ENCODE data around the gene CDAN1. TPM values are rescaled to one million over a fixed set of nuclear protein-coding genes. Genes with fewer than 3 reads are reported as not detected.
A peak's percentile ranks its signal among the peaks of the same experiment; 100 is the strongest.
"Not testable (repeated sequence)": the region's sequence is repeated elsewhere in the genome, so short reads cannot be mapped to it uniquely, and the experiment has no call there.

The CDAN1 gene
- total RNA-seq, 2 experiments from 2014 or later = 14.3 to 17.9 TPM

GRCh38 chr15:42680142-42680482 lies 56.8 kb downstream of the CDAN1 start:
- DNase-seq = peak; percentile 56
- H3K4me1 Mint-ChIP-seq, H3K36me3 Mint-ChIP-seq, H3K4me3 Mint-ChIP-seq, H3K27me3 Mint-ChIP-seq, H3K27ac Mint-ChIP-seq, H3K9me3 Mint-ChIP-seq: not testable (repeated sequence)

- Mint-ChIP-seq H3K4me1 (peaks cover 8% of the 10 kb centered on the region), H3K27me3 (no peaks in the 10 kb centered on the region), H3K4me3 (no peak overlapping the region), H3K27ac (no peak overlapping the region), H3K36me3 (peaks cover 4% of the 10 kb centered on the region), H3K9me3 (no peaks in the 10 kb centered on the region)
- DNase-seq = no peak
These were observed 57.4 kb downstream of the CDAN1 start for GRCh38 chr15:42679285-42680141.

- Mint-ChIP-seq H3K4me1 (peaks cover 5% of the 10 kb centered on the region), H3K9me3 (no peaks in the 10 kb centered on the region), H3K4me3 (no peak overlapping the region), H3K27ac (no peak overlapping the region), H3K27me3 (no peaks in the 10 kb centered on the region), H3K36me3 (no peaks in the 10 kb centered on the region)
- DNase-seq = no peak
These were observed 61.9 kb downstream of the CDAN1 start for GRCh38 chr15:42675021-42675420.

- H3K27ac Mint-ChIP-seq = no peak overlapping the region
- no peaks in the 10 kb centered on the region for H3K36me3 Mint-ChIP-seq
- H3K4me1 Mint-ChIP-seq = peaks cover 2% of the 10 kb centered on the region
These were observed 62.5 kb downstream of the CDAN1 start for GRCh38 chr15:42674472-42674871.

More at GRCh38 chr15:42674472-42674871, 62.5 kb downstream of the CDAN1 start:
- Mint-ChIP-seq H3K27me3 (no peaks in the 10 kb centered on the region), H3K4me3 (no peak overlapping the region), H3K9me3 (no peaks in the 10 kb centered on the region)
- no peak for DNase-seq

Other genes with a start within 250 kb of the CDAN1 start
- 10 to 100 TPM; 53.1 to 55.8 TPM for gene ZNF106, start 246.0 kb downstream of the CDAN1 start, total RNA-seq
- gene SNAP23, start 241.5 kb downstream of the CDAN1 start, total RNA-seq = 10 to 100 TPM; 37.6 to 42.3 TPM
- gene LRRC57, start 188.3 kb downstream of the CDAN1 start, total RNA-seq = 10 to 100 TPM; 17.0 to 19.1 TPM
- gene HAUS2, start 188.3 kb downstream of the CDAN1 start, total RNA-seq = 10 to 100 TPM; 54.0 to 55.1 TPM
- 1 to 10 TPM; 4.2 to 4.4 TPM for gene STARD9, start 161.5 kb downstream of the CDAN1 start, total RNA-seq
- 1 to 10 TPM; 6.9 to 7.9 TPM for gene TTBK2, start 183.7 kb upstream of the CDAN1 start, total RNA-seq